Stimulated activated memory B cell treated with anti-CD40 and anti-IgM and Interleukin-4, amounts not matched to agents 10 μg/mL and 1 μg/mL and 100 μg/mL, for 72 hours (primary cell): ENCODE measurements around the gene DGUOK.
"Not testable (repeated sequence)": the region's sequence is repeated elsewhere in the genome, so short reads cannot be mapped to it uniquely, and the experiment has no call there.

Experiments
- ATAC-seq: fragments of 150-1000 bp; cut with Tn5 transposase; 2 replicates; pipeline ENCODE4 v1.10.0; 2021
- H3K27ac Mint-ChIP-seq: one replicate; pipeline ENCODE4 v1.8.0; 2022; ENCODE audit warnings: mild to moderate bottlenecking, mixed read lengths
- H3K27me3 Mint-ChIP-seq: one replicate; pipeline ENCODE4 v1.8.0; 2022; ENCODE audit warnings: mixed read lengths
- H3K36me3 Mint-ChIP-seq: one replicate; pipeline ENCODE4 v1.8.0; 2022; ENCODE audit warnings: mixed read lengths
- H3K4me1 Mint-ChIP-seq: one replicate; pipeline ENCODE4 v1.8.0; 2022; ENCODE audit warnings: mixed read lengths
- H3K4me3 Mint-ChIP-seq: one replicate; pipeline ENCODE4 v1.8.0; 2022; ENCODE audit warnings: mild to moderate bottlenecking, moderate library complexity, mixed read lengths
- H3K9me3 Mint-ChIP-seq: one replicate; pipeline ENCODE4 v1.8.0; 2022; ENCODE audit warnings: mixed read lengths

DGUOK gene

DNA sequence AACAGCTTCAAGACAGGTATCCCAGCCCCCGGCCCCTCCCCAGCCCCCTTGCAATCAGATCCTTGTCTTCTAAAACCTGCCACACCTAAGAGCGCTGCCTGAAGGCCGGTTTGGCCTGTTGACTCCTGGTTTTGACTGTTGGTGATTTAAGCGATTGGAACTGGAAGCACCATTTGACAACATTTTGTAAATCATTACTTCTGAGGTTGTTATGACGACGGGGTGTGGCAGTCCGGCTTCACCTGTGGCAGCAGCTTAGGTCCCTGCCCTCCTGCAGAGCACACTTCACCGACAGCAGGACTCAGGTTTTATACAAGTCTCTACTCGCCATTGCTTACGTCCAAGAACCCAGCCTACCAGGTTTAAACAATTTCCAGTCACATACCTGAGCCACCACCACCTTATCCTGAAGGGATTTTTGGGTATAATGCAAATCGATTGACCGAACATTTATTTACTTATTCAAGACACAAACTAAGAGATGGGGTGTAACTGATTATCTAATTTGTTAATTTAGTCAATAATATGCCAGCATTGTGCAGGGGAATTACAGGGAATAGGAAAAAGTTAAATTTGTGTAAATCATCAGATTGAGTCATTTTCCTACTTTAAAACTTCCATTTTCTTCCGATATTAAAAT, 707 bp upstream of the DGUOK start:
- no peaks in the 10 kb centered on the region for H3K27me3 Mint-ChIP-seq
- peak overlapping the region; percentile 49 for H3K4me3 Mint-ChIP-seq
- ATAC-seq: no peak
- peak overlapping the region; percentile 88 for H3K27ac Mint-ChIP-seq
- peaks cover 31% of the 10 kb centered on the region for H3K4me1 Mint-ChIP-seq
- no peaks in the 10 kb centered on the region for H3K9me3 Mint-ChIP-seq
- H3K36me3 Mint-ChIP-seq: peaks cover 27% of the 10 kb centered on the region

DNA sequence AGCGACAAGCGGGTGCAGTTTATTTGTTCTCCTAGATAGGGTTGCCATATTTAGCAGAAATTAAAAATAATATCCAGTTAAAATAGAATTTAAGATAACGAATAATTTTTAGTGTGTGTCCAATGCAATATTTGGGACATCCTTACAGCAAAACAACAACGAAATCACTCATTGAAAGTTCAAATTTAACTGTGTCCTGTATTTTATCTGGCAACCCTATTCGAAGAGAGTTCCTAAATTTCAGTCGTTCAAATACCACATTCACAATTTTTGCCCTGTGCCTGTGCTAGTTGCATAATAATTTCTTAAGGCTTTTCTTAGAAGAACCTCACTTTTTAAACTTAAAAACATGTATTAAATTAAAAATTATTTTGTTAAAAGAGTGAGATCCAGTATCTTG, 664 bp downstream of the DGUOK start:
- Mint-ChIP-seq H3K9me3 (no peaks in the 10 kb centered on the region), H3K4me3 (peak overlapping the region; percentile 80), H3K27ac (peak overlapping the region; percentile 88), H3K36me3 (peaks cover 41% of the 10 kb centered on the region), H3K27me3 (no peaks in the 10 kb centered on the region), H3K4me1 (peaks cover 45% of the 10 kb centered on the region)
- ATAC-seq: no peak

DNA sequence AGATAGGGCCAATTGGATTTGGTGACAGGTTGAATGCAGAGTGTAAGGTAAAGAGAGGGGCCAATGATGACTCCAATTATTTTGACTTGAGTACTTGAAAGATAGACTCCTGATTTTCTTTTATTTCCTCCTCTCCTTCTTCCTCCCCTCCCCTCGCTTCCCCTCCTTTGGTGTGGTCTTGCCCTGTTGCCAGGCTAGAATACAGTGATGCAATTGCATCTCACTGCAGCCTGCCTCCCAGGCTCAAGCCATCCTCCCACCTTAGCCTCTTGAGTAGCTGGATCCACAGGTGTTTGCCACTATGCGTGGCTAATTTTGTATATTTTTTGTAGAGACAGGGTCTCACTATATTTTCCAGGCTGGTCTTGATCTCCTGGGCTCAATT, 2.3 kb downstream of the DGUOK start:
- Mint-ChIP-seq H3K9me3 (no peaks in the 10 kb centered on the region), H3K4me3 (peak overlapping the region; percentile 67), H3K4me1 (peaks cover 51% of the 10 kb centered on the region), H3K27ac (peak overlapping the region; percentile 8), H3K36me3 (peaks cover 51% of the 10 kb centered on the region), H3K27me3 (no peaks in the 10 kb centered on the region)
- ATAC-seq: no peak

DNA sequence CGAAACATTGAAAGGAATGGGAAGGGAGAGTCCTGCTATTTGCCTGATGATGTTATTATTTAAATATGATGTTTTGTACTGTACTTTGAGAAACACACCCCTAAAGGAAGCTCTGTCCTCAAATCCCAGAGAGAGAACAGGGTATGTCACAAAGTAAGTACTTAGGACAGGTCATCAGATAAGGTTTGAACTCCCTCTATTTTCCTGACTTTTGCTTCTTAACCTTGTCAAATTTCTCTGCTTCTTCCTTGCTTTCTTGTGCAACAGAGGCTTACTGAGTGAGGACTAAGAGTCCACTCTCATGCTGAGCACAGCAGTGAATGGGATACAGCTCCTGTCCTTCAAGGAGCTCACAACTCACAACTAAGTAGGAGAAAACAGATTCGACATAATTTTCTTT, 3.7 kb downstream of the DGUOK start:
- Mint-ChIP-seq H3K4me3 (no peak overlapping the region), H3K36me3 (peaks cover 54% of the 10 kb centered on the region), H3K9me3 (no peaks in the 10 kb centered on the region), H3K27ac (peak overlapping the region; percentile 8), H3K4me1 (peaks cover 51% of the 10 kb centered on the region), H3K27me3 (no peaks in the 10 kb centered on the region)
- ATAC-seq: no peak

DNA sequence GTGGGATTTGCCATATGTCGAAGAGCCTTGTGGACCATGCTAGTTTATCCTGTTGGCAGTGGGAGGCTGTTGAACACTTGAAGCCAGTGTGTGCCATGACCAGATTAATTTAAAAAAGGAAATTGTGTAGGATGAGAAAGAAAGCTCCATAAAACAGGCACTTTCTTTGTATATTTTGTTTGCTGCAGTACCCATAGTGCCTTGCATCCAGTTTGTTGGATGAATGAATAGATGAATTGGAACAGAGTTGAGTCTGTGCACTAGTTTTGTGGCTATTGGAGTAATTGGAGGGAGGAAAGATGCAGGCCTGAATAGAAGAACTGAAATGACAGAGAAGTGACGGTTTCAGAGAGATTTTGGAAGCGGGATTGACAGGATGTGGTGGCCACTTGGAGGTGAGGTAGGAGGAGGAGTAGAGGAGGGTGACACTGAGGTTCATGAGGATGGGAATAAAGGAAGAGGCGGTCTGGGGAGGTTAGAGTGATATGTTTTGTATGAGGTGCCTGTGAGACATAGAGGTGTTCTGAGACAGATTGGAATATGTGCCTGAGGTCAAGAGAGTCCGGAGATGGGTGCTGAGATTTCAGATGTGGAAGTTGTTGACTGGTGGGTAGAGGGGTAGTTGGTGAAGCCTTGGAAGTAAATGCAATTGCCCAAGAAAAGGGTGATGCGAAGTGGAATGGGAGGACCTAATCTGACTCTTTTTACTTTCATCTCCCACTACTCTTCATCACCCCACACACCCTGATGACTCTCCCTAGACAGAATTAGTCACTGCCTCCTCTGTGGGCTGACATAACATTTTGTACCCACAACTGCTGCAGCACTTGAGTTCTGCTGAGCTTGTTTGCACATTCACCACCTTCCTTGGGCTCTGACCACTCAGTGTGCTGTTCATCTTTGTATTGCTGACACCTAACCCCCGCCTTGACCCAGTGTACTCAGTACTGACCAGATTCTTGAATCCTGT, 5.1 kb downstream of the DGUOK start:
- Mint-ChIP-seq H3K27ac (peak overlapping the region; percentile 0), H3K4me3 (no peak overlapping the region), H3K36me3 (peaks cover 63% of the 10 kb centered on the region), H3K9me3 (no peaks in the 10 kb centered on the region), H3K27me3 (no peaks in the 10 kb centered on the region), H3K4me1 (peaks cover 61% of the 10 kb centered on the region)
- ATAC-seq: no peak

- Mint-ChIP-seq H3K9me3 (no peaks in the 10 kb centered on the region), H3K27ac (no peak overlapping the region), H3K4me3 (no peak overlapping the region), H3K27me3 (no peaks in the 10 kb centered on the region), H3K36me3 (peaks cover 69% of the 10 kb centered on the region), H3K4me1 (peaks cover 68% of the 10 kb centered on the region)
- no peak for ATAC-seq
Measured at GRCh38 chr2:73933194-73933593, 6.5 kb downstream of the DGUOK start.

GRCh38 chr2:73935641-73936040, 9.0 kb downstream of the DGUOK start:
- no peak for ATAC-seq
- Mint-ChIP-seq H3K27ac (peak overlapping the region; percentile 65), H3K27me3 (no peaks in the 10 kb centered on the region), H3K36me3 (peaks cover 60% of the 10 kb centered on the region), H3K9me3 (no peaks in the 10 kb centered on the region), H3K4me1 (peaks cover 55% of the 10 kb centered on the region), H3K4me3 (no peak overlapping the region)

GRCh38 chr2:73937103-73937885, 10.6 kb downstream of the DGUOK start:
- H3K27ac Mint-ChIP-seq: no peak overlapping the region
- H3K36me3 Mint-ChIP-seq: peaks cover 51% of the 10 kb centered on the region
- H3K4me3 Mint-ChIP-seq: no peak overlapping the region
- peaks cover 46% of the 10 kb centered on the region for H3K4me1 Mint-ChIP-seq
- ATAC-seq: no peak
- no peaks in the 10 kb centered on the region for H3K9me3 Mint-ChIP-seq
- H3K27me3 Mint-ChIP-seq: no peaks in the 10 kb centered on the region

DNA sequence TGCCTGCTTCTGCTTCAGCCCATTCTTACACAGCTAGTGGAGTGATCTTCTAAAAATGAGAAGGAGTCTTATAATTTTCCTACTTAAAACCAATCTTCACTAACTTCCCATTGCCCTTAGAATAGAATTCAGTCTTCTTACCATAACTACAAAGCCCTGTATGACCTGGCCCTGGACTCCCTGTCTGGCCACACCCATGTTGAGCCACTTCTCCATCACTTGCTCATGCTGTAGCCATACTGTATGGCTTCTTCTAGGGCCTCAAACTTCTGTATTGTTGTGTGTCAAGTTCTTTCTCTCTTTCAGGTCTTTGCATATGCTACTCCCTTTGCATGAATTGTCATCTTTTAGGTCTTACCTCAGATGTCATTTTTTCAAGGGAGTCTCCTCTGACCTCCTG, 11.2 kb downstream of the DGUOK start:
- H3K4me1 Mint-ChIP-seq: peaks cover 48% of the 10 kb centered on the region
- ATAC-seq: no peak
- H3K27ac Mint-ChIP-seq: no peak overlapping the region
- H3K9me3 Mint-ChIP-seq: no peaks in the 10 kb centered on the region
- peaks cover 50% of the 10 kb centered on the region for H3K36me3 Mint-ChIP-seq
- no peak overlapping the region for H3K4me3 Mint-ChIP-seq
- no peaks in the 10 kb centered on the region for H3K27me3 Mint-ChIP-seq

GRCh38 chr2:73938718-73939352, 12.2 kb downstream of the DGUOK start:
- Mint-ChIP-seq H3K27me3 (no peaks in the 10 kb centered on the region), H3K4me3 (no peak overlapping the region), H3K9me3 (no peaks in the 10 kb centered on the region), H3K36me3 (peaks cover 42% of the 10 kb centered on the region), H3K27ac (no peak overlapping the region), H3K4me1 (peaks cover 47% of the 10 kb centered on the region)
- no peak for ATAC-seq

DNA sequence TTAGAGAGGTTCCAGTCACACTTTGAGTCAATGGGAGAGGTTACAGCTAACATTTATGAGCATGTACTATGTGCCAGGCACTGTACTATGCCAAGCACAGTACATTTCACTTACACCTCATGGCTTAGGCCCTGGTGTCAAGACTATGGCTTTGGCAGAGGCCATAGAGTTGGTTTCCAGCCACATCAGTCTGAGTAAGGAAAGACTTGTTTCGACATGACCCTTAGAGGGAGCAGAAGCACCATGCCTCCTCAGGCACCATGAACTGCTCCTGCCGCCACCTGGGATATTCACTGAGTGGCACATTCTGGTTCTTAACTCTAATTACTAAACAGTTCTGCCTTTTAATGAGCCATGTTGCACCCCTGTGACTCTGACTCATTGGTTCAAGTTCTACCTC, 12.7 kb downstream of the DGUOK start:
- no peak for ATAC-seq

GRCh38 chr2:73940066-73940465, 13.4 kb downstream of the DGUOK start:
- not testable (repeated sequence) for H3K9me3 Mint-ChIP-seq, H3K4me3 Mint-ChIP-seq, H3K27me3 Mint-ChIP-seq, ATAC-seq, H3K27ac Mint-ChIP-seq
- H3K4me1 Mint-ChIP-seq: peaks cover 58% of the 10 kb centered on the region
- H3K36me3 Mint-ChIP-seq: peaks cover 46% of the 10 kb centered on the region

More for the DNA sequence above, 12.7 kb downstream of the DGUOK start:
- no peak overlapping the region for H3K27ac Mint-ChIP-seq
- peaks cover 51% of the 10 kb centered on the region for H3K4me1 Mint-ChIP-seq
- no peaks in the 10 kb centered on the region for H3K27me3 Mint-ChIP-seq
- peaks cover 40% of the 10 kb centered on the region for H3K36me3 Mint-ChIP-seq
- H3K4me3 Mint-ChIP-seq: no peak overlapping the region
- H3K9me3 Mint-ChIP-seq: no peaks in the 10 kb centered on the region

GRCh38 chr2:73942664-73943063, 16.0 kb downstream of the DGUOK start:
- ATAC-seq: no peak
- Mint-ChIP-seq H3K36me3 (peaks cover 43% of the 10 kb centered on the region), H3K4me3 (no peak overlapping the region), H3K9me3 (no peaks in the 10 kb centered on the region), H3K4me1 (peaks cover 49% of the 10 kb centered on the region), H3K27ac (no peak overlapping the region), H3K27me3 (no peaks in the 10 kb centered on the region)

DNA sequence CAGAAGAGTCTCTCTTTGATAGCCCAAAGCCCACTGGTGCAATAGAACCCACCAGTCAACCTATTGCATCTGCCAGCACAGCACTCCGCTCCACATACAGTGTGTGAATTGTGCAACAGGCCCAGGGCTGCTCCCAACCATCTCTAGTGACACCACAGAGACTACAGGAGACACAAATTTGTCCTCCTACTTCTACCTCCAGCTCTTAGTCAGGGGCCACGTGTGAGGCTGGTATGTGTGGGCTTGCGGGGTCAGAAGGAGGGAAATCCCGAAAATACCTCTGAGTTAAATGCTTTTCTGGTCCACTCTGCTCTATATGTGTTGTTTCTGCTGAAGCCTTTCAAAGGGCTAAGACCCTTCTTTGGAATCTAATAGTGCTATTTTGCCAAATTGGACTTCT, 18.0 kb downstream of the DGUOK start:
- Mint-ChIP-seq H3K27me3 (no peaks in the 10 kb centered on the region), H3K9me3 (no peaks in the 10 kb centered on the region), H3K4me1 (peaks cover 55% of the 10 kb centered on the region), H3K4me3 (no peak overlapping the region), H3K27ac (peak overlapping the region; percentile 57), H3K36me3 (peaks cover 45% of the 10 kb centered on the region)
- peak; percentile 76 for ATAC-seq

GRCh38 chr2:73946215-73946614, 19.5 kb downstream of the DGUOK start:
- H3K36me3 Mint-ChIP-seq: peaks cover 49% of the 10 kb centered on the region
- H3K4me1 Mint-ChIP-seq: peaks cover 62% of the 10 kb centered on the region
- H3K27ac Mint-ChIP-seq: no peak overlapping the region
- no peak overlapping the region for H3K4me3 Mint-ChIP-seq
- H3K27me3 Mint-ChIP-seq: no peaks in the 10 kb centered on the region
- ATAC-seq: no peak
- H3K9me3 Mint-ChIP-seq: no peaks in the 10 kb centered on the region
